ENCODE data around the gene PLXNA2. TPM values are rescaled to one million over a fixed set of nuclear protein-coding genes. Genes with fewer than 3 reads are reported as not detected.

The PLXNA2 gene
- total and polyA plus RNA-seq, 11 donors, result 9.2 to 28.2 (median 18.0) TPM

DNA sequence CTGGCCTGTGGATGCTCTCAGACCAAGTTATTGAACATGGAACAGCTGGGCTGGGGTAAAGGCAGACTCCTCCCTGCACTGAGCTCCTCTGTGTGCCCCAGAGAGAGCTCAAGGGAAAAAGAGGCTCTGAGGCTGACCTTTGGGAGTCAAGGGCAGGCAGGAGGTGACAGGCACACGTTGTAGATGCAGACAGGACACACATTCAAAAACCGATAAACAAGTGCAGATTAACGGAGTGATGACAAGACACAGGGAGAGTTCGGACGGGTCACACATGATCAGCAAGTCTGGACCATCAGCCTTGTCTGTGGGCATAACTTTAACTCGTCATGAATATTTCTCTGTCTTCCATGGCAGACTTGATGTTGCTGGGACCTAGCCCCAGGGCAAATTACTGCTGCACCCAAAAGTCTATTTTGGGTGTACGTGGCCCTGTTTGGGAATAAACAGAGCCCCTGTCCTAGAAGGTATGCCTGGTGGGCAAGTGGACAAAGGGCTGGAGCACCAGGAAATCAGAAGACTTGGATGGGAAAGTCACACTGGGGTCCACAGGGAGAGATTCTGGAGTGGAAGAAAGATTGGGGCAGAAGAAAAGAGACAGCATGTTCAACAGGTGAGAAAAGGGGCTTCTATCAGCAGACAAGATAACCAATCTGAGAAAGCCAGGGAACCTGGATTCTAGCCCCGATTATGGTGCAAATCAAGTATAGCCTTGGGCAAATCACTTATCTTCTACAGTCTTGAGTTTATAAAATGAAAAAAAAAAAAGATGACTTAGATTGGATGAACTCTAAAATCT lies 74.9 kb downstream of the PLXNA2 start:
- DNase-seq (no peak), ATAC-seq (peak; percentile 4 to 53 (median 40))
- peaks cover 0 to 82% (median 38%) of the 10 kb centered on the region in 12 donors for H3K4me1 ChIP-seq
- no peak overlapping the region for H3K27ac ChIP-seq
- no peaks in the 10 kb centered on the region for H3K9me3 ChIP-seq
- TF ChIP-seq POLR2A (IDR thresholded peaks at IDR 0.05), result no peak
- H3K36me3 ChIP-seq, result no peaks in the 10 kb centered on the region
- H3K4me3 ChIP-seq, result no peak overlapping the region
- H3K27me3 ChIP-seq, result no peaks in the 10 kb centered on the region
- intact Hi-C loops (cut with DNase I), result loop anchor here in 2 of 10 donors (5.0 kb wide), 2 partner anchors 53 to 68 kb away; no protein-coding TSS in a partner anchor
- 54 to 60% (median 57%) methylated on average over 8 of the region's 8 CpGs for WGBS, 4 donors

GRCh38 chr1:208167261-208167869 lies 76.8 kb downstream of the PLXNA2 start:
- no peak for ATAC-seq
- intact Hi-C loops (cut with DNase I), result loop anchor here in 2 of 10 donors (5.0 kb wide), 2 partner anchors 55 to 70 kb away; no protein-coding TSS in a partner anchor
- peaks cover 0 to 5% (median 0%) of the 10 kb centered on the region in 9 donors for H3K36me3 ChIP-seq
- DNase-seq, result no peak
- no peaks in the 10 kb centered on the region for H3K27me3 ChIP-seq
- TF ChIP-seq, protein P1, sequence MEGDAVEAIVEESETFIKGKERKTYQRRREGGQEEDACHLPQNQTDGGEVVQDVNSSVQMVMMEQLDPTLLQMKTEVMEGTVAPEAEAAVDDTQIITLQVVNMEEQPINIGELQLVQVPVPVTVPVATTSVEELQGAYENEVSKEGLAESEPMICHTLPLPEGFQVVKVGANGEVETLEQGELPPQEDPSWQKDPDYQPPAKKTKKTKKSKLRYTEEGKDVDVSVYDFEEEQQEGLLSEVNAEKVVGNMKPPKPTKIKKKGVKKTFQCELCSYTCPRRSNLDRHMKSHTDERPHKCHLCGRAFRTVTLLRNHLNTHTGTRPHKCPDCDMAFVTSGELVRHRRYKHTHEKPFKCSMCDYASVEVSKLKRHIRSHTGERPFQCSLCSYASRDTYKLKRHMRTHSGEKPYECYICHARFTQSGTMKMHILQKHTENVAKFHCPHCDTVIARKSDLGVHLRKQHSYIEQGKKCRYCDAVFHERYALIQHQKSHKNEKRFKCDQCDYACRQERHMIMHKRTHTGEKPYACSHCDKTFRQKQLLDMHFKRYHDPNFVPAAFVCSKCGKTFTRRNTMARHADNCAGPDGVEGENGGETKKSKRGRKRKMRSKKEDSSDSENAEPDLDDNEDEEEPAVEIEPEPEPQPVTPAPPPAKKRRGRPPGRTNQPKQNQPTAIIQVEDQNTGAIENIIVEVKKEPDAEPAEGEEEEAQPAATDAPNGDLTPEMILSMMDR (IDR thresholded peaks at IDR 0.05), result no peak
- no peak for TF ChIP-seq POLR2A (IDR thresholded peaks at IDR 0.05)
- 86 to 88% (median 87%) methylated on average over 11 of the region's 11 CpGs for WGBS, 4 donors
- no peak overlapping the region for H3K4me3 ChIP-seq
- no peak overlapping the region for H3K27ac ChIP-seq
- H3K4me1 ChIP-seq, result peaks cover 0 to 91% (median 52%) of the 10 kb centered on the region in 12 donors
- H3K9me3 ChIP-seq, result no peaks in the 10 kb centered on the region

DNA sequence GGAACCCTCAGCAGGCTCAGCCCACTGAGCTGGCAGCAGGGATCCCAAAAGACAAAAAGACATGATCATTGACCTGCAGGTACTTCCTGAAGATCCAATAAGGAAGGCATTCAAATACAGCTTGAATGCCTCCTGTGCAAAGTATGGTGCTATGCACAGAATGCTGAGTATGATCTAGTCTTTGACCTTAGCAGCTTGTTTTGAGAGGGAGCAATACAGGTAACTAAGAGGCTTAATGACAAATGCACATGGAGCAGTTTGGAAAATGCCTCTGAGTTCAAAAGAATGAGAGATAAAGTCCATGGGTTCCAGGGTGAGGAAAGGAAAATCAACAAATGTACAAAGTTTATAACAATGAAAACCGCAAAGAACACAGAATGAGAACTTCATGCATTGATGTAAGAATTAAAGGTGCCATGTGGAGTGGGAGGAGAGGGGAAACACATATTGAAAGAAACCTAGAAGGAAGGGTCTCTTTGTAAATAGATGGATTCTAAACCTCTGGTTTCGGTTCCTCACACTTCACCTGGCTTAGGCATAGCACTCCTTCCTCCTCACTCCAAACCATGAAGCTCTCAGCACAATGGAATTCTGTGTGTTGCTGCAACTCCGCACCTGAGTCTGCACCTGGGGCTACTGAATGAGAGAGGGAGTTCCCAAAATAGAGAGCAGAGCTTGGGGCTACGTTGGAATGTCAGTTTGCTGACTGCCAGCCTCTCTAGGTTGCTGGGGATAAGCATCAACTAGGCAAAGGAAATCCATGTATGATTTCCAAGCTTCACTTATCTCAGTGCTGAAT lies 77.6 kb downstream of the PLXNA2 start:
- TF ChIP-seq, protein P1 (IDR thresholded peaks at IDR 0.05), result no peak
- no peak for TF ChIP-seq POLR2A (IDR thresholded peaks at IDR 0.05)
- H3K4me3 ChIP-seq, result no peak overlapping the region
- 84 to 92% (median 84%) methylated on average over 4 of the region's 4 CpGs for WGBS, 4 donors
- ATAC-seq (no peak), DNase-seq (no peak)
- H3K27me3 ChIP-seq, result no peaks in the 10 kb centered on the region
- peaks cover 0 to 5% (median 0%) of the 10 kb centered on the region in 9 donors for H3K36me3 ChIP-seq
- H3K4me1 ChIP-seq, result peaks cover 0 to 91% (median 57%) of the 10 kb centered on the region in 12 donors
- H3K9me3 ChIP-seq, result no peaks in the 10 kb centered on the region
- H3K27ac ChIP-seq, result no peak overlapping the region
- intact Hi-C loops (cut with DNase I), result loop anchor here in 2 of 10 donors (5.0 kb wide), 2 partner anchors 56 to 71 kb away; no protein-coding TSS in a partner anchor

- Histone ChIP-seq H3K27me3 (no peaks in the 10 kb centered on the region), H3K27ac (no peak overlapping the region), H3K4me1 (peaks cover 5 to 92% (median 64%) of the 10 kb centered on the region in 12 donors), H3K9me3 (no peaks in the 10 kb centered on the region), H3K36me3 (peaks cover 0 to 5% (median 0%) of the 10 kb centered on the region in 9 donors), H3K4me3 (no peak overlapping the region)
- 83 to 93% (median 86%) methylated on average over 6 of the region's 6 CpGs for WGBS, 4 donors
- DNase-seq (peak in 2 of 5 donors; percentile 39 to 55), ATAC-seq (peak in 2 of 4 donors; percentile 8 to 19)
- no peak for TF ChIP-seq POLR2A (IDR thresholded peaks at IDR 0.05)
- TF ChIP-seq, protein P1 (IDR thresholded peaks at IDR 0.05), result no peak
- intact Hi-C loops (cut with DNase I), result loop anchor here in 2 of 10 donors (5.0 kb wide), 2 partner anchors 57 to 72 kb away; no protein-coding TSS in a partner anchor
Measured at GRCh38 chr1:208165659-208166058, 78.5 kb downstream of the PLXNA2 start.
